Measurements from ENCODE around the gene ATG7. TPM values are rescaled to one million over a fixed set of nuclear protein-coding genes. Genes with fewer than 3 reads are reported as not detected.

Gene ATG7
- total RNA-seq, 1 experiment from 2014 or later: 56.1 TPM

DNA sequence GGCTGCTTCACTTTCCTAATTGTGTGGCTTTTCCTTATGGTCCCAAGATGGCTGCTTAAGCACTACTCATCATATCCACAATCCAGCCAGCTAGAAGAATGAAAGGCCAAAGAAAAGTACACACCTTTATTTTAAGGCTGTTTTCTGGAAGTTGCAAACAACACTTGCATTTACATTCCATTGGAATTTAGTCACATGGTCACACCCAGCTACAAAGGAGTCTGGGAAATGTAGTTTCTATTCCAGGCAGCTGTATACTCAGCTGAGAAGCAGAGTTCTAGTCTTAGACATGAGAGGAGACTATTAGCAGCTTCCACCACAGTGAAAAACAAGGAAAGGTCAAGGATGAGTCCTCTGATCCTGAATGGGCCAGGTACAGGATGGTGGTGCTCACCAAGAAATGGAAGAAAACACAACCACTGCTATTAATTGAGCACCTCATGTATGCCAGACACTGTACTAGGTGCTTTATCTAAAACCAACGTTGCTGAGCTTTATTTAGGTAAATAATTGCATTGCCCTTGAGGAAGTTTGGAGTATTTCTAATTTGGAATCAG, 28.0 kb upstream of the ATG7 start:
- no peak overlapping the region for H3K4me2 ChIP-seq
- BruUV-seq (replicated peaks): no TSS peak
- peak overlapping the region; percentile 33; the same call in 1 of the 2 replicates for H3K27ac ChIP-seq
- no peaks in the 10 kb centered on the region for H3K27me3 ChIP-seq (ENCODE audit: insufficient read depth, low read depth)
- no peaks in the 10 kb centered on the region for H3K9me2 ChIP-seq (ENCODE audit: insufficient read depth)
- peak in 1 of 2 experiments; percentile 63 for DNase-seq
- H4K20me1 ChIP-seq (ENCODE audit: insufficient read depth): no peaks in the 10 kb centered on the region
- H3K79me2 ChIP-seq (ENCODE audit: low read depth): peaks cover 19% of the 10 kb centered on the region
- H3K9me3 ChIP-seq (ENCODE audit: insufficient read depth, low read depth): peaks cover 5% of the 10 kb centered on the region
- H3K36me3 ChIP-seq (ENCODE audit: low read depth): 0 out of 2 replicates have a peak, but pooled peaks cover 4% of the 10 kb centered on the region
- no peak overlapping the region for H2AFZ ChIP-seq
- intact Hi-C loops (cut with micrococcal nuclease; ENCODE audit: unreplicated experiment): no loop called here
- H3K4me1 ChIP-seq (replicated peaks; ENCODE audit: insufficient read depth): peaks cover 40% of the 10 kb centered on the region
- ChIA-PET CTCF (interaction anchor here (1.5 kb wide), 1 partner anchor 87 kb away, joined by 3 read pairs; no protein-coding TSS in a partner anchor), POLR2A (ENCODE audit: unreplicated experiment) (interaction anchor here (0.6 kb wide), 1 partner anchor 28 kb away, joined by 6 read pairs; the partner anchor contains the start of gene ATG7)
- no peak for TF ChIP-seq EZH2 (IDR thresholded peaks at IDR 0.05; ENCODE audit: low read depth)
- TF ChIP-seq, protein P1, sequence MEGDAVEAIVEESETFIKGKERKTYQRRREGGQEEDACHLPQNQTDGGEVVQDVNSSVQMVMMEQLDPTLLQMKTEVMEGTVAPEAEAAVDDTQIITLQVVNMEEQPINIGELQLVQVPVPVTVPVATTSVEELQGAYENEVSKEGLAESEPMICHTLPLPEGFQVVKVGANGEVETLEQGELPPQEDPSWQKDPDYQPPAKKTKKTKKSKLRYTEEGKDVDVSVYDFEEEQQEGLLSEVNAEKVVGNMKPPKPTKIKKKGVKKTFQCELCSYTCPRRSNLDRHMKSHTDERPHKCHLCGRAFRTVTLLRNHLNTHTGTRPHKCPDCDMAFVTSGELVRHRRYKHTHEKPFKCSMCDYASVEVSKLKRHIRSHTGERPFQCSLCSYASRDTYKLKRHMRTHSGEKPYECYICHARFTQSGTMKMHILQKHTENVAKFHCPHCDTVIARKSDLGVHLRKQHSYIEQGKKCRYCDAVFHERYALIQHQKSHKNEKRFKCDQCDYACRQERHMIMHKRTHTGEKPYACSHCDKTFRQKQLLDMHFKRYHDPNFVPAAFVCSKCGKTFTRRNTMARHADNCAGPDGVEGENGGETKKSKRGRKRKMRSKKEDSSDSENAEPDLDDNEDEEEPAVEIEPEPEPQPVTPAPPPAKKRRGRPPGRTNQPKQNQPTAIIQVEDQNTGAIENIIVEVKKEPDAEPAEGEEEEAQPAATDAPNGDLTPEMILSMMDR (conservative IDR thresholded peaks at IDR 0.05): no peak
- peaks cover 20% of the 10 kb centered on the region for H3F3A ChIP-seq (ENCODE audit: insufficient read depth, low read depth)
- no peak overlapping the region for H3K4me3 ChIP-seq

DNA sequence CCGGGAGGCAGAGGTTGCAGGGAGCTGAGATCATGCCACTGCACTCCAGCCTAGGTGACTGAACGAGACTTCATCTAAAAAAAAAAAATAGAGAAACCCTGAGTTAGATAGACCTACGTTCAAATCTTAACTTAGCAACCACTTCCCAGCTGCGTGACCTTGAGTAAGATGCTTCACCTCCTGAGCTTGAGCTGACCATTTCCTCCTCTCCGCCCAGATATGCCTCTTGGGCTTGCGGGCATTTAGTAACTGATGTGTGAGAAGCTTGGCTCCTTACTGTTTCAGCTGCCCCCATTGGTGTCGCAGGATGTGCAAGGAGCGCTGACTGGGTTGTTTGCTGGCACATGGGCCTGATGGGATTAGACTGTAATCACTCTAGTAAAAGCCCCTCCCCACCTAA, 26.9 kb upstream of the ATG7 start:
- Histone ChIP-seq H2AFZ (no peak overlapping the region), H3K27me3 (ENCODE audit: insufficient read depth, low read depth) (no peaks in the 10 kb centered on the region), H3K4me3 (no peak overlapping the region), H3K4me2 (no peak overlapping the region), H3K79me2 (ENCODE audit: low read depth) (peaks cover 9% of the 10 kb centered on the region; the same call in 1 of the 2 replicates), H3K36me3 (ENCODE audit: low read depth) (0 out of 2 replicates have a peak, but pooled peaks cover 4% of the 10 kb centered on the region), H3F3A (ENCODE audit: insufficient read depth, low read depth) (peaks cover 12% of the 10 kb centered on the region), H3K4me1 (replicated peaks; ENCODE audit: insufficient read depth) (peaks cover 29% of the 10 kb centered on the region), H4K20me1 (ENCODE audit: insufficient read depth) (no peaks in the 10 kb centered on the region), H3K9me3 (ENCODE audit: insufficient read depth, low read depth) (no peaks in the 10 kb centered on the region), H3K9me2 (ENCODE audit: insufficient read depth) (no peaks in the 10 kb centered on the region), H3K27ac (no peak overlapping the region)
- no TSS peak for BruUV-seq (replicated peaks)
- ChIA-PET CTCF (interaction anchor here (0.6 kb wide), 1 partner anchor 89 kb away, joined by 5 read pairs; no protein-coding TSS in a partner anchor), POLR2A (ENCODE audit: unreplicated experiment) (no interaction called here)
- TF ChIP-seq EZH2 (IDR thresholded peaks at IDR 0.05; ENCODE audit: low read depth): no peak
- TF ChIP-seq, protein P1 (conservative IDR thresholded peaks at IDR 0.05): no peak
- no peak for DNase-seq
- intact Hi-C loops (cut with micrococcal nuclease; ENCODE audit: unreplicated experiment): no loop called here

DNA sequence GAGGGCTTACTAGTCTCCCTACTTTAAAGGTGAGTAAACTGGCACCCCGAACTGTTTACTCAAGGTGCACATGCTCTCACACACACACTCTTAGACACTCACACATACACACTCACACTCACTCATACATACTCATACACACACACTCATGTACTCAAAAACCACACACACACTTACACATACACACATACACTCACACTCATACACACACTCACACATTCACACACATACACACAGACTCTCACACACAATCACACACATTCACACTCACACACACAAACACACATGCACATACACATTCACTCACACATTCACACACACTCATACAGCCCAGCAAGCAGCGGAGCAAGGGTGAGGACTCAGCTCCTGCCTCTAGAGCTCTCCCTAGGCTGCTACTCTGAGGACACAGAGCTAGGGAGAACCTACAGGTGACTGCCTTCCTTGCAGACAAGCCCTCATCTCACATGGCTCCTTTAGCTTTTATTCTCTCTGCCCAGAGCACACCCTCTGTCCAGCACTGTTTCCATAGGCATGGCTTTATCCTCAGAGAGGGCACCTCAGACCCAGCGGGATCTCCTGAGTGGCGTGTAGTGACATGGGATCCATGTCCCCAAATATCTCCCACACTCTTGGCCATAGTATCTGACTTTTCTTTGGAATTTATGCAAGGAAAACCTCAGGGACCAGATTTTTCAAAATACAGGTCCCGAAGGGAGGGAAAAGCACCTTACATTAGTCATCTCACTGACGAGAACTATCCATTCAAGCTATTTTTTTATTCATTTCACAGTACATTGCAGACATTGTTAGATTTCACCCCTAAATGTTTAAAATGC, 26.2 kb upstream of the ATG7 start:
- no TSS peak for BruUV-seq (replicated peaks)
- ChIA-PET CTCF (interaction anchor here (0.6 to 1.1 kb wide), 2 partner anchors 88 to 186 kb away, joined by 3 to 5 read pairs; no protein-coding TSS in a partner anchor), POLR2A (ENCODE audit: unreplicated experiment) (interaction anchor here (0.6 kb wide), 1 partner anchor 68 kb away, joined by 8 read pairs; no protein-coding TSS in a partner anchor)
- Histone ChIP-seq H3K4me2 (peak overlapping the region; percentile 23), H3K4me3 (no peak overlapping the region), H3K27ac (peak overlapping the region; percentile 38), H3K27me3 (ENCODE audit: insufficient read depth, low read depth) (no peaks in the 10 kb centered on the region), H3K4me1 (replicated peaks; ENCODE audit: insufficient read depth) (peaks cover 27% of the 10 kb centered on the region), H3F3A (ENCODE audit: insufficient read depth, low read depth) (peaks cover 12% of the 10 kb centered on the region), H3K9me2 (ENCODE audit: insufficient read depth) (no peaks in the 10 kb centered on the region), H3K9me3 (ENCODE audit: insufficient read depth, low read depth) (no peaks in the 10 kb centered on the region), H4K20me1 (ENCODE audit: insufficient read depth) (no peaks in the 10 kb centered on the region), H3K36me3 (ENCODE audit: low read depth) (0 out of 2 replicates have a peak, but pooled peaks cover 3% of the 10 kb centered on the region), H2AFZ (no peak overlapping the region), H3K79me2 (ENCODE audit: low read depth) (0 out of 2 replicates have a peak, but pooled peaks cover 2% of the 10 kb centered on the region)
- intact Hi-C loops (cut with micrococcal nuclease; ENCODE audit: unreplicated experiment): no loop called here
- DNase-seq: no peak
- TF ChIP-seq, protein P1 (conservative IDR thresholded peaks at IDR 0.05): no peak
- TF ChIP-seq EZH2 (IDR thresholded peaks at IDR 0.05; ENCODE audit: low read depth): no peak

Data from PC-9 (cell line).